Stimulated activated CD4-positive, alpha-beta T cell treated with anti-CD3 and anti-CD28 coated beads, Interleukin-12 subunit alpha, Interleukin-12 subunit beta, amount 100 ng/mL, for 24 hours (primary cell): ENCODE measurements around the gene TEX261.

Source experiments
- DNase-seq, 2 experiments: peaks; one replicate each; pipeline ENCODE4 v3.0.0-alpha.2; 2020; ENCODE audit warnings: low read depth in 2 of 2

Gene TEX261

DNA sequence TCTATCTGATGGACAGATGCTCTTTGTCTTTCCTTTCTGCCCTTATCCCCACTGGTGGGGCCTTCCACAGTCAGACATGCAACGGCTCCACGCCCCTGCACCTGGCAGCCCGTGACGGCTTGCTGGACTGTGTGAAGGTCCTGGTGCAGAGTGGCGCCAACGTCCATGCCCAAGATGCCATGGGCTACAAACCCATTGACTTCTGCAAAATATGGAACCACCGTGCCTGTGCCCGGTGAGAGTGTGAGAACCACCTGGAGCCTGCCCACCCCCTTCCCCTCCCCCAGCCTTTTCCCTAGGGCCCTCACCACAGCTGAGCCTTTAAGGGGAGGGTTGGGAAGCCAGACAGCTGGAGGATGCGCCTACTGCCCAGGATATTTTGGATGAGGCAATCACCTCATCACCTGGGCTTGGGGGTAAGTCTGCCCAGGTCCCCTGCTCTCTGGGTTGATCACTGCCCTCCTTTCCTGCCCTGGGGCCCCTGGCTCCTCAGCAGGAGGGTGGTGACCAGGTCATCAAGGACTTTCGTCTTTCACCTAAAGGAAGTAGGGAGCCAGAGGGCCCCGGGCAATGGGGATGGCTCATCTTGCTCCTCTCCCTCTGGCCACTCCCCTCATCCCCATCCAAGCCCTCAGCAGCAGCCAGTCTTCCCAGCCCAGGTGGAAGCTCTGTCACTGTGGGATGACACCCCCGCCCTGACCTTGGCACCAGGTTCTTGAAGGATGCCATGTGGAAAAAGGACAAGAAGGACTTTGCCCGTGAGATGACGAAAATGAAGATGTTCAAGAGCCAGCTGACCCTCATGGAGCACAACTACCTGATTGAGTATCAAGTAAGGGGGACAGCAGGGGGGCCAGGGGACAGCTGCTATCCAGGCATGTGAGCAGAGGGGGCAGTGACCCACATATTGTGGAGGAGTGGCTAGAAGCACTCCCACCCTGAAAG is 12.5 kb downstream of the TEX261 start:
- DNase-seq: no peak

DNA sequence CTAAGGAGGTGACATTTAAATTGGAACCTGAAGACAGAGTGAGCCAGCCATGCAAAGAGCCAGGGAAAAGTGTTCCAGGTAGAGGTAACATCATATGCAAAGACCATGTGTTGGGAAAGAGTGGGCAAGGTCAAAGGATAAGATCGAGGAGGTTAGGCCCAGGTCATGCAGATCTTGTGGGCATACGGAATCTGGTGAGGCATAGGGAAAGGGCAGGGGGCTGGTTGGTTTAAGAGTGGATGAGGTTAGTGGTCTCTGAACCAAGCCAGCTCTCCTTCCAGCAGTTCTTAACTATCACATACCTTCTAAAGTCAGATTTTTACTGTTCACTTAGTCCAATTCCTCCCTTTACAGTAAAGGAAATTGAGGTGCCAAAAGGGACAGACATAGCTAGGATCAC is 13.3 kb downstream of the TEX261 start:
- DNase-seq: no peak

DNA sequence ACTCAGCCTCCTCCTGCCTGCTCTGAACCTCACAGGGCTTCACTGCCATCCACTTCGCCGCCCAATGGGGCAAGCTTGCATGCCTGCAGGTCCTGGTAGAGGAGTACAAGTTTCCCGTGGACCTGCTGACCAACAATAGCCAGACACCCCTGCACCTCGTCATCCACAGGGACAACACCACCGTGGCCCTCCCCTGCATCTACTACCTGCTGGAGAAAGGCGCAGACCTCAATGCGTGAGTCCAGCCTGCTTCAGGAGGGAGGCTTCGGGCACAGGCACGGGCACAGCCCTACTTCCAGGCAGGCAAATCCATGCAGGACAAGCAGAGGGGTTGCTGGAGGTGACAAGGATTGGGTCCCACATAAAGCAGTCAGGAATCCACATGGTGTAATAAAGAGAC is 15.0 kb downstream of the TEX261 start:
- DNase-seq: no peak

DNA sequence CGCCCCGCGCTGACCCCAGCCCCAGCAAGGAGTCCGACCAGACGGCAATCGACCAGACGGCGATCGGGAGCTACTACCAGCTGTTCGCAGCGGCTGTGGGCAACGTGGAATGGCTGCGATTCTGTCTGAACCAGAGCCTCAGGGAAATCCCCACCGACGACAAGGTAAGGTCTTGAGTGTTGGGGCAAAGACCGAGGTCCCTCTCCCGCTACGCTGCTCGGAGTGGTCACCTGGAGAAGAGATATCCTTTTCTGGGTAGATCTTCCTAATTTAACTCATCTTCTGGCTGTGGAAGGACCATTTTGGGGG is 15.5 kb downstream of the TEX261 start:
- DNase-seq: no peak

DNA sequence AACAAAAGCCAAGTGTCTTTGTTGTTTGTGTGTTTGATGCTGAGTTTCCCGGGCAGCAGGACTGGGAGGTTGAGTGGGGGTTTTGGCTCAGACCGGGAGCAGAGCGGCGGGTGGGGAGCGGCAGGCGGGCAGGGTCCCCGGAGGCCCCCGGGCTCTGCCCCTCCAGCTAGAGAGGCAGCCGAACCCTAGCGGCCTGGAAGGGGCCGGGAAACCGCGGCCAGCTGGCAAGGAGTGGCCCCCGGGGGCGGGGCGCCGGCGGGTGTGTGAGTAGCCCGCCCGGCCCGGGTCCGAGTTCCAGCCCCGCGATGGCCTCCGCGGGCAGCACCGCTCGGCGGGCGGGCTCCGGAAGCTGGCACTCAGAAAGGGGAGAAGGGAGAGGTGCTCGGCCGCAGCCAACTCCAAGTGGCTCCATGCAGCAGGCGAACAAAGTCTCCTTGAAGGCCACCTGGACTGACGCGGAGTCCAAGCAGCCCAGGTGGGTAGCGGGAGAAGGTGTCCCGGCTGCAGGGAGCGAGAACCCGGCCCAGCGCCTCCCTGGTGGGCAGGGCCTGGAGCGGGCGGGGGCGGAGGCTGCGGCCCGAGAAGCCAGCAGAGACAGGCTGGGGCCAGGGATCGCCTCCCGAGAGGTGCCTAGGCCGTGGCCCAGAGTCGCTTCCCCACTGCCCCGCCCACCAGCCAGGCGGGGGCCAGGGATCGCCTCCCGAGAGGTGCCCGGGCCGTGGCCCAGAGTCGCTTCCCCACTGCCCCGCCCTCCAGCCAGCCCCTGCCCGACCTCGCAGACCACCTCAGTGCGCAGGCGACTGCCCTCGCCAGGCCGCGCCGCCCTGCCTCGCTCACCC is 16.1 kb downstream of the TEX261 start, which contains the start of gene ANKRD53:
Gene ANKRD53 (plus strand): TSS at position 290 of the 839 bp plus-strand sequence. CDS start 16 bp downstream, at position 306.
- no peak for DNase-seq

DNA sequence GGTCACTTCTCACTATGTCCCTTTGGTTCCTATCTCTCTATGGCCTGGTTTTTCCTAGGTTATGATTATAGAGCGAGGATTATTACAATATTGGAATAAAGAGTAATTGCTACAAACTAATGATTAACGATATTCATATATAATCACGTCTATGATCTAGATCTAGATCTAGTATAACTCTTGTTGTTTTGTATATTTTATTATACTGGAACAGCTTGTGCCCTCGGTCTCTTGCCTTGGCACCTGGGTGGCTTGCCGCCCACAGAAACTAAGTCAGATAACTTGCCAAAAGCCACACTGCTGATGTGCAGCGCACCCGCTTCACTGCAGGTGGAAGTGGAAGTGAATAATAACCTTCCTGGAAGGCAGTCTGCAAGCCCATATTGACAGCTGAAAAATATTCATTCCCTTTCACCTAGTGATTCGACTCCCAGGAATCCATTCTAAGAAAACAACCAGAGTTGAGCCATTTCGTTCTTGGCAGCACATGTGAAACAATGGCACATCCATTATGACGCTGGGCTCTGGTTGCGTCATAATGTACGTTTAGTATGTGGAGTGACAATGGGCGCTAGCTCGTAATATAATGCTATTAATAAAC is 17.0 kb downstream of the TEX261 start:
- no peak for DNase-seq

DNA sequence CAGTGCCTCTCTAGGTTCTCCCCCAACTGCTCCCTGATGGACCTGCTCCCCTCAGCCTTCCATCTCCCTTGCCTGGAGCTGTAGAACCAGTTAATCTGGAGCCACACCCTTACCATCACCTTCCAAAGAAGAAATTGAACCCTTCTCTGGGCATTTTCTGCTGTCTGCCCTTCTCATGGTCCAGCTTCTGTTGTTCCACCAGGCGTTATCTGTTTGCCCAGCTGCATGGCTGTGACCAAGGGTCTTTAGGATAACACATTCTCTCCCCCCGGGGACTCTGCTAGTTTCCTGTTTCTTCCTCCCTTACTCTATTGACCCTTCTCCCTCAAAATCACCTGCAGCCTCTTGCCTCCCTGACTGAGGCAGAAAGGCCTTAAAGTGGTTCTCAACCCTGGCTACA is 19.4 kb downstream of the TEX261 start:
- DNase-seq: no peak

DNA sequence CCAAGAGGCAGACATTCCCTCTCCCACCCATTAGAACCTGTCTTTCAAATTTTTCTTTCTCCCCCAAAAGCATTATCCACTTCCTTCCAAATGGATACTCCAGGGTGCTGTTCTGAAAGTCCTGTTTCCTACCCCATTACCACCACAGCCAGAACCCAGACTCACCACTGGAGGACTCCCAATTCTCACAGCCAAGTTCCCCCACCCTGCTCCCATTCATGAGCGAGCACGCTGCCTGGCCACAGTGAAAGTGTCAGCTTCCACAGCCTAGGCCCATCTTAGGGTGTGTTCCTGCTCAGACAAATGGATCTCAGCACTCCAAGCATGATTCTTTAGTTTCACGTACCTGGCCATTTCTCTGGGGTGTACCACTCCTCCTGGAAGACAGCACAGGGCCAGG is 20.1 kb downstream of the TEX261 start:
- no peak for DNase-seq

DNA sequence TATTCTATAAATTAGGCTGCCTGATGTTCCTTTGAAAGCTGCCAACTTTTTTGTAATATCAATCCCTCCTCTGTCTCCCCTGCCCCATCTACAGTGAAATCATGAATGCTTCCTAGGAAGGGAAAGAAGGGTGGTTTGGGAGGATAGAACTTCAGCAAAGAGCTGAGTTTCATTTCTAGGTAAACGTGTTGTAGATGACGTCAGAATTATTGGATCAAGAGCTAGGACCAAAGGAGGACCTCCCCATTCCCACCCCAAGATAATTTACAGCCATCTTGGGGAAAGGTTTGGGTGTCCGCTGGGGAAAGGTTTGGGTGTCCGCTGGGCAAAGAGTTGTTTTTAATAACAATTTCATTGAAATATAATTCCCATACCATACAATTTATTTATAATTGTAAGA is 27.5 kb downstream of the TEX261 start:
- DNase-seq: no peak

DNA sequence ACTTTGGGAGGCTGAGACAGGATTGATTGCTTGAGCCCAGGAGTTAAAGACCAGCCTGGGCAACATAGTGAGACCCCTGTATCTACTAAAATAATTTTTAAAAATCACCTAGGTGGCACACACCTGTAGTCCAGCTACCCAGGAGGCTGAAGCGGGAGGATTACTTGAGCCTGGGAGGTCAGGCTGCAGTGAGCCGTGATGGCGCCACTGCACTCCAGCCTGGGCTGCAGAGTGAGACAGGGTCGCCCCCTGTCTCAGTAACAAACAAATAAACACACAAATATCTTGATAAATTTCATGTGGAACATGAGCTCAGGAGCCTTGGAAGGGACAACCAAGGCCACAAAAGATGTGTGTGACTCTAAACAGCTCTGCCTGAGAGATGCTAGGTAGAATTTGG is 28.0 kb downstream of the TEX261 start:
- DNase-seq: no peak

DNA sequence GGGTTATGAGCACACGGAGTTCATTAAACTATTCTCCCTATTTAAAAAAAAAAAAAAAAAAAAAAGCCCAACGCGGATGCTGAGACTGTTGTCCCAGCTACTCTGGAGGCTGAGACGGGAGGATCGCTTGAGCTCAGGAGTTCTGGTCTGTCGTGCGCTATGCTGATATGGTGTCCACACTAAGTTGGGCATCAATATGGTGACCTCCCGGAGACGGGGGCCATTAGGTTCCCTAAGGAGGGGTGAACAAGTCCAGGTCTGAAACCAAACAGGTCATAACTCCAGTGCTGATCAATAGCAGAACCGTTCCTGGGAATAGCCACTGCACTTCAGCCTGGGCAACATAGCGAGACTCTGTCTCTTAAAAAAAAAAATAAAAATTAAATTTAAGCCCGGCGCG is 29.2 kb downstream of the TEX261 start:
- no peak for DNase-seq

DNA sequence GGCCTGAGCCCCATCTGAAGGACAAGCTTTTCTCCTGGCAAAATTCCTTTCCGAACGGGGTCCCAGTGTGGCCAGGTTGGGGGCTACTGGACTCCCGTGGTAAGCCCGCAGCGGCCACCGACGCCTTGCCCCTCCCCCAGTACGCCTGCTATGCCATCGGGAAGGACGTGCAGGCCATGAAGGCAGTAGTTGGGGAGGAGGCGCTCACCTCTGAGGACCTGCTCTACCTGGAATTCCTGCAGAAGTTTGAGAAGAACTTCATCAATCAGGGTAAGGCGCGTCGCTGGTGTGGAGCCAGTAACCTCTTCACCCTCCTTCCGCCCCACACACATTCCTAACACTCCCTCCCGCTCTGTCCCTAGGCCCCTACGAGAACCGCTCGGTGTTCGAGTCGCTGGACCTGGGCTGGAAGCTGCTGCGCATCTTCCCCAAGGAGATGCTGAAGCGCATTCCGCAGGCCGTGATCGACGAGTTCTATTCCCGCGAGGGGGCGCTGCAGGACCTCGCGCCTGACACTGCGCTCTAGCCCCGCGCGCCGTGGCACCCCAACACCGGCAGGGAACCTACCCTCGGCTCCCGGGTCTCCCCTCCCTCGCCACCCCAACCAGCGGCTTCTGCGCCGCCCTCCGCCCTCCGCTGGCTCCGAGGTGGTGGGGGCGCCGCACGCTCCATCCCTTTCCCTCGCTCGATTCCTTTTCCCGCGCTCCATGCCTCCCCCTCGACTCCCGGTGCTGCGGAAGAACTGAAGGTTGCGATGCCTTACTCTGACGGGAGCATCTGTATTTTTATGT is 29.9 kb downstream of the TEX261 start:
- peak; percentile 53 to 79 for DNase-seq

DNA sequence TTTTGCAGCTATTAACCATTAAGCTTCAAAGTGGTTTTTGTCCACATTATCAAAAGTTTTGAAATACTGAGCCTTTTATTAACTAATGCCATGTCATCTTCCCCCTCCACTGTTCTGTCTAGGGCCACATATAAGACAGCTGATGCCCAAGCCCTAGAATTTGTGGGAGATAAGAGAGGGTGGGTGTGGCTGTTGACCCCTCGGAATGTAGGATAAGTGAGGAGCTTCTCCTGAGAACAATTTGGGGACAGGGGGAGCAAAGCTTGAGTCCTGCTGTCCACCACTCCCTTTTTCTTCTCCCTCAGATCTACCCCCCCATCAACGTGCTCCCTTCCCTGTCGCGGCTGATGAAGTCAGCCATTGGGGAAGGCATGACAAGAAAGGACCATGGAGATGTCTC is 30.5 kb downstream of the TEX261 start:
- DNase-seq: no peak

DNA sequence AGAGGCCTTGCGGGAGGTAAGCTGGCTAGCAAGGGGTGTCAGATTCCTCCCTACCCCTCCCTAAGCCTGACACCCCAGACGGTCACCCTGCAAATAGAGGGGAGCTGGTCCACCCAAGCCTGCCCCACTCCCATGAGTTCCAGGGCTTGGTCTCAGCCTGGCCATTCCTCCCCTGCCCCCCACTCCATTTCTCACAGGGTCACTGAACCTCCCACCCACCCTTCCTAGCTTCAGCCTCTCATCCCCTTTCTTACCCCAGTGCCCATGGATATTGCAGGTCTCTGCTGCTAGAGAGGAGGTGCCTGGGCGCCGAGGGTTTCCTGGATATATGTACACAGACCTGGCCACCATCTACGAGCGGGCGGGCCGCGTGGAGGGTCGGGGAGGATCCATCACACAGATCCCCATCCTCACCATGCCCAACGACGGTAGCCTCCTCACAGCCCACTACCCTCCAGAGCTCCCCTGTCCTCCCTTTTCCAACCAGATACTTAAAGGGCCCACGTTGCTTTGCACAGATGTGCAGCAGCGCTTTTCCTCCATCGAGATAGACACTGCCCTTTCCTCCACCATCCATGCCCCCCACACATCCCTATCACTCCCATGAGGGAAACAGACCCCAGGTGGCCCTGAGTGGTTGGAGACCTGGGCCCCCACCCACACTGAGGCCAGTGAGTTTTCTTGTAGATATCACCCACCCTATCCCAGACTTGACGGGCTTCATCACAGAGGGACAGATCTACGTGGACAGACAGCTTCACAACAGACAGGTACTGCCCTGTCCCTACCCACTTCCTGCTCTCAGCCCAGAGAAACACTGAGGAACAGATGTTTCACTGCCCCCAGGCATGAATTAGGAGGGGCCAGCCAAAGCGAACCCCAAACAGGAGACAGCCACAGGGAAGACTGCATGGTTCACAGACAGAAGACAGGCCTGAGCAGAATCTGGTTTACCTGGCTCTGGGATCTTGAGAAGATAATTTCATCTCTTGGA is 31.5 kb downstream of the TEX261 start:
- no peak for DNase-seq

DNA sequence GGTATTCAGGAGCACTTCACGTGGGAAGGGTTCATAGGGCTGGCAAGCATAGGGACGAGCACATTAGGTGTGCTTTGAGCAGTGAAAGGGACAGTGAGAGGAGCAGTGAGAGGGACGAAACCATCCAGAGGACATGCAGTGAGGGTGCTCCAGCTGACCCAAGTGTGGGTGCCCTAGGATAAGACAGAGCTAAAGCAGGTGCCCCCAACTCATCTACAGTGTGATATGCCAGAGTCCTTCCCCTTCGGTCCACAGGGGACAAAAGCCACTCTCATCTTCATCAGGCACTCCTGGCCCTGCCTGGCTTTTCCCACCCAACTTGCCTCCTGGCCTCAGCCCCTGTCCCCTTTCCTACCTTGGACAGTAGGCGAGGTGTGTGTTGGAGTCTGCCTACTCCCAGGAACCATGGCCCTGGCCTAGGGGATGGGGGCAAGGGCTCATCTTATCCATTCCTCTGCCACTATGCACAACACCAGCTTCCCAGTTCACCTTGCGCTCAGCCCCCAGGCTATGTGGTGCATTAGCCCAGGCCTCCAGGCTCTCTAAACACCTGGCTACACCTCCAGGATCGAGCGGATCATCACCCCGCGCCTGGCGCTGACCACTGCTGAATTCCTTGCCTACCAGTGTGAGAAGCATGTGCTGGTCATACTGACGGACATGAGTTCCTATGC is 32.3 kb downstream of the TEX261 start:
- no peak for DNase-seq

DNA sequence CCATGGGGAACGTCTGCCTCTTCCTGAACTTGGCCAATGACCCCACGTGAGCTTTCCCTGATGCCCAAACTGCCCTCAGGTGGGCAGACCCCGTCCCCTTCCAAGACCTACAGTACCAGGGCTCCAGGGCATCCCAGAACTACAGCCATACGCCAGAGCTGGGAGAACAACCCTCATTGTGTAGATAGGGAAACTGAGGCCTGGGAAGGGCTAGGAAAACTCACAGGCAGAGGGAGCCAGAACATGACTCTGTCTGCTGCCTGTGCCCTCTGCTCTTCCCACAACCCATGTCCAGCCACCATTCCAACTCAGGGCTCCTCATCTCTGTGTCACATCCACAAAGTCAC is 33.1 kb downstream of the TEX261 start:
- no peak for DNase-seq

DNA sequence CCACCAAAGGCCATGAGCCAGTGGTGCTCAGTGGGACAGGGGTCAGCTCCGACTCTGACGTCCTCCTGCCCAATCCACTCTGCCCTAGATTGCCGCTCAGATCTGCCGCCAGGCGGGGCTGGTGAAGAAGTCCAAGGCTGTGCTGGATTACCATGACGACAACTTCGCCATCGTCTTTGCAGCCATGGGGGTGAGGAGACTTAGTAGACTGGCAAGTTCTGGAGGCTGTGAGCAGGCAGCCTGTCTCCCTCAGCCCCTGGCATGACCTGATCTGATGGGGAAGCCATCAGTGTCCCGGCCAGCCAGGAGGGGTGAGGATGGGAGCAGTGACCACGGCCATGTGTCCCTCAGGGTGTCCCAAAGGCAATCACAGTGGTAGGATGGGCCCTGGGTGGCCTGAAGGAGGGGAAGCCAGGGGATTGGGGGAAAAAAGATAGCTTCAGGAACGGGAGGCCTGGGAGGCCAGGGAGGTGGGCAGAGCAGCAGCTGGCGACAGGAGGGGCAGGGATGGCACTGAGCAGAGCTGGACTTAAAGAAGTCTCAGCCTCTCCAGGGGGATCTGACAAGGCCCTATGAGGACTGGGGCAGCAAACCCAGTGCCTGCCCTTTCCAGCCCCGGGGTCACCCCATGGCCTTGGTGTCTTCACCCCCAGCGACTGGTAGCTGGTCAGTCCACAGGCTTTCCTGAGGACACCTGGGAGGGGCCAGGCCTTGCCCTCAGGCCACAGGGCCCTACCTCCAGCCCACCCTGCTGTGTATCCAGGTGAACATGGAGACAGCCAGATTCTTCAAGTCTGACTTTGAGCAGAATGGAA is 33.6 kb downstream of the TEX261 start:
- DNase-seq: no peak

DNA sequence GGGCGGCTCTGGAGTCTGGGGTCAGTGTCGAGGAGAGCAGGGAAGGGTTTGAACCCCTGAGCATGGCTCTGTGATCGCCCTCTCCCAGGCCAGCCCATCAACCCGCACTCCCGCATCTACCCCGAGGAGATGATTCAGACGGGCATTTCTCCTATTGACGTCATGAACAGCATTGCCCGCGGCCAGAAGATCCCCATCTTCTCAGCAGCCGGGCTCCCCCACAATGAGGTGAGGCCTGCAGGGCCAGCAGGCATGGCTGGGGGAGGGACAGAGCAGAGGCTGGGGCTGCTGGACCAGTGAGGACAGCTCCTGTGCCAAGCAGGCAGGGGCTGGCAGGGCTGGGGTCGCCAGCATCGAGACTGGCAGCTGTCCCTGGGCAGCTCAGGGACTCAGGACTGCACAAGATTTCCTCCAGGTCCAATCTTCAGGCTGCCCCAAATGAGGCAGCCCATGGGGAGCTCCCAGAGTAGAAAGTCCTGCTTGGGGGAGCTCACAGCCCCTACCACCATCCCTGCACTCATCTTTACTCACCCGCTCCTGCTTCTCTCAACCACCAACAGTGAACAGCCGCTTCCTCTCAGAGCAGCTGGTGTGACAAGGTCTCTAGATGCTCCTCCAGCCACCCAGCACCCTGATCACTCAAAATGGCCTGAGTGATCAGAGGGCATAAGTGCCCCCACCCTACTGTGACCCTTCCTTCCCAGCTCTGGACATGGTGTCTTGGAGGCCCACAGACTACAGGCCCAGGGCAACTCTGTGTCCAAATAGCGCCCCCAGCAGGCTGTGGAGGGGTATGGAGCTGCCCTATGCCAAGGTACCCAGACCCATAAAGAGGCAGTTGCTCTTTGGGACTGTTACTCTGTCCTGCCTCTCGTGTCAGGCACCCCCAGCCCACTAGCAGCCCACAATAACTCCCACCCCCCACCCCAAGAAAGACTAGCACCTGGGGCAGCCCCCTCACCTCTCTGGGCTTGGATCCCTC is 34.5 kb downstream of the TEX261 start:
- DNase-seq: no peak
